ENCODE data around the gene PNP.

GRCh38 chr14:20490563-20490962, 21.4 kb downstream of the PNP start:
- TF ChIP-seq CTCF (IDR thresholded peaks at IDR 0.05), result no peak
- TF ChIP-seq EZH2 (IDR thresholded peaks at IDR 0.05; ENCODE audit: borderline replicate concordance, insufficient read depth, low read depth, low read length, poor library complexity, severe bottlenecking), result no peak

Measured in B cell (primary cell).